Activated T-cell treated with anti-CD3 and anti-CD28 coated beads, Interleukin-2, amount 50 U/mL, for 72 hours (primary cell): ENCODE data around the gene TMEM158. TPM values are rescaled to one million over a fixed set of nuclear protein-coding genes. Genes with fewer than 3 reads are reported as not detected.

ENCODE experiments used
- ATAC-seq, 2 donors: fragments of 150-1000 bp; cut with Tn5 transposase; replicated peaks in 1 of 2; 2 replicates each; pipeline ENCODE4 v1.10.0; 2021; ENCODE audit warnings: moderate library complexity in 2 of 2, mild to moderate bottlenecking in 1 of 2
- DNase-seq, 2 donors: peaks; one replicate each; pipeline ENCODE4 v3.0.0; 2021 to 2022; ENCODE audit warnings: mixed read lengths in 1 of 2
- H3K27ac Mint-ChIP-seq: one replicate; pipeline ENCODE4 v1.8.0; 2022; ENCODE audit warnings: mild to moderate bottlenecking, moderate library complexity, mixed read lengths
- H3K27me3 Mint-ChIP-seq: one replicate; pipeline ENCODE4 v1.8.0; 2022; ENCODE audit warnings: low read depth, mixed read lengths
- H3K36me3 Mint-ChIP-seq, 2 donors: one replicate each; pipeline ENCODE4 v1.8.0; 2022; ENCODE audit warnings: mixed read lengths in 2 of 2, mild to moderate bottlenecking in 1 of 2; ENCODE audit not compliant: insufficient read depth in 2 of 2
- H3K4me1 Mint-ChIP-seq: one replicate; pipeline ENCODE4 v1.8.0; 2022; ENCODE audit warnings: low read depth, mixed read lengths
- H3K4me3 Mint-ChIP-seq, 2 donors: one replicate each; pipeline ENCODE4 v1.8.0; 2022; ENCODE audit warnings: mild to moderate bottlenecking in 2 of 2, mixed read lengths in 2 of 2, moderate library complexity in 2 of 2
- H3K9me3 Mint-ChIP-seq, 2 donors: one replicate each; pipeline ENCODE4 v1.8.0; 2022; ENCODE audit warnings: mixed read lengths in 2 of 2
- total RNA-seq, 2 donors: library from RNA; stranded (reverse); gene quantifications; one replicate each; pipeline ENCODE4 v1.2.3, GENCODE V29; 2022

TMEM158 gene
- total RNA-seq, 2 donors from 2014 or later = not detected

DNA sequence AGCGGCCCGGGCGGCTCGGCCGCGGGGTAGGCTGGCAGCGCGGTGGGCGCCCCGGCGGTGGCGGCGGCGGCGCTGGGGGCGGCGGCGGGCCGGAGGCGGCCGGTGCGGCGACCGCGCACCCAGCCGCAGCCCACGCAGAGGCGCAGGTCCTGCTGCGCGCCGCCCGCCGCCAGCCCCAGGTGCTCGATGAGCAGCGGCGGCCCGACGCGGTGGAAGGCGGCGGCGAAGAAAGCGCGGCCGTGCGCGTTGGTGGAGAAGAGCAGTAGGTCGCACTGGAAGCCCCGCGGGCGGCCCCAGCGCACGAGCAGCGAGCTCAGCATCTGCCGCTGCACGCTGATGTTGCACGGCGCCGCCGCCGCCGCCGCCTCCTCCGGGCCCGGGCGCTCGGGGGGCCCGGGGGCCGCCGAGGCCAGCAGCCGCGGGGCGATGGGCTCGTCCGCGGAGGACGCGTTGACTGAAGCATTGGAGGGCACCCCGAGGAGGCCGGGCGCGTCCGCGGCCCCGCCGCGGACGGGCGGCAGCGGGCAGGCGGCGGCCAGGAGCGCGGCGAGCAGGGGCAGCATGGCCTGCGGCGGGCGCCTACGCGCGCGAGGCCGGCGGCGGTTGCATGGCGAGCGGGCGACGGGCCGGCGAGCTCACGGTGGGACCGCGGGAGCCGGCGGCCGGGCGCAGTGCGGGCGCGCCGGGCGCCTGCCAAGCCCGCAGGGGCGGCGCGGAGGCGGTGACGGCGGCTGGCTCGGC, 452 bp downstream of the TMEM158 start:
- Mint-ChIP-seq H3K9me3 (no peaks in the 10 kb centered on the region), H3K4me3 (peak overlapping the region; percentile 56 to 72), H3K27ac (no peak overlapping the region), H3K36me3 (peaks cover 0 to 2% of the 10 kb centered on the region in 2 donors), H3K27me3 (peaks cover 88% of the 10 kb centered on the region), H3K4me1 (peaks cover 15% of the 10 kb centered on the region)
- DNase-seq (peak; percentile 50 to 55), ATAC-seq (peak; percentile 46 to 54)

DNA sequence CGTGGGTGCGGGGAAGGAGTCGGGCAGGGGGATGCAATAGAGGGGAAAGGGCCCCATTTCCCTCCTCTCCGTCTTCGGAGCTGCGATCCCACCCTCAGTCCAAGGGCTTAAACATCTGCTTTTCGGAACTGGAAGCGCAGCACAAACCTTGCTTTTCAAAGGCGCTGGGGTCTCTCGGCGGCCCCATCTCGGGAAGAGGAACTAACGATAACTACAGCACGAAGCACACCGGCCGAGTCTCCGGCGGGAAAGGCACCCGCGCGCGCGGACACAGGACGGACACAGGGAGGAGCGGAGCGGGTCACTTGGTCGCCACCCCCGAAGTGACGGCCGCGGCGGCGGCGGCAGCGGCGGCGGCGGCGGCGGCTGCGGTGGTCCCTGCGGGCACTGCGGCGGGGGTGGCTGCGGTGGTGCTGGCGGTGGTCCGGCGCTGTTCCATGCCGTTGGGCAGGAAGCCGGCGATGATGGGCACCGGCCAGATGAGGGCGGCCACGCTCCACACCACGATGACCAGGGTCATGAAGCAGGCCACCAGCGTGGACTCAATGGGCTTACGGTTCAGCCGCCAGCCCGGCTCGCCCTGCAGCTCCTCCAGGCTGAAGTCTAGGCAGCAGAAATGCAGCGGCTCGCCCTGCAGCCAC, 1.1 kb downstream of the TMEM158 start:
- DNase-seq (peak; percentile 54 to 58), ATAC-seq (peak; percentile 43 to 59)
- peaks cover 87% of the 10 kb centered on the region for H3K27me3 Mint-ChIP-seq
- H3K36me3 Mint-ChIP-seq = peaks cover 0 to 2% of the 10 kb centered on the region in 2 donors
- H3K4me1 Mint-ChIP-seq = peaks cover 15% of the 10 kb centered on the region
- no peaks in the 10 kb centered on the region for H3K9me3 Mint-ChIP-seq
- peak overlapping the region; percentile 88 to 89 for H3K4me3 Mint-ChIP-seq
- H3K27ac Mint-ChIP-seq = no peak overlapping the region

GRCh38 chr3:45223889-45224727, 2.0 kb downstream of the TMEM158 start:
- no peaks in the 10 kb centered on the region for H3K9me3 Mint-ChIP-seq
- H3K36me3 Mint-ChIP-seq = peaks cover 0 to 2% of the 10 kb centered on the region in 2 donors
- peaks cover 15% of the 10 kb centered on the region for H3K4me1 Mint-ChIP-seq
- H3K27me3 Mint-ChIP-seq = peaks cover 79% of the 10 kb centered on the region
- DNase-seq (no peak), ATAC-seq (no peak)
- peak overlapping the region; percentile 76 to 89 for H3K4me3 Mint-ChIP-seq
- H3K27ac Mint-ChIP-seq = peak overlapping the region; percentile 47

DNA sequence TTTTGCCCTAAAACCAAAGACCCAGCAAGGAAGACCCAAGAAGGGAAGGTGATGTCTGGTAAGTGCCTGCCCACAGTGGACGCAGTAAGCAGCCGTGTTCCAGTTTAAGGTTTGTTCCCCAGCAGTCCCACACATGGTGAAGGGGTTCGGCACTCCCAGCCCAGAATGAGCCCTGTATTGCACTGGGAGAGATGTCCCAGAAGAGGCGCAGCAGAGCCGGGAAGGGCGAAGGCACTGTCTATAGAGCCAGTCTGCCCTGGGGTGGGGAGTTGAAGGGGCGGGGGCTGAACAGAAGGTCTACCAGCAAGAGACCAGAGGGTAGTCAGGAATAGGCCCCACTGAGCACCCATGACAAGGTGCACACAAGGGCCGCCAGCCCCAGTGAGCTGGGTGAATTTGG, 6.4 kb downstream of the TMEM158 start:
- Mint-ChIP-seq H3K27ac (no peak overlapping the region), H3K9me3 (no peaks in the 10 kb centered on the region), H3K4me3 (no peak overlapping the region), H3K36me3 (no peaks in the 10 kb centered on the region), H3K27me3 (peaks cover 72% of the 10 kb centered on the region), H3K4me1 (peaks cover 7% of the 10 kb centered on the region)
- ATAC-seq = no peak
- no peak for DNase-seq

- no peaks in the 10 kb centered on the region for H3K36me3 Mint-ChIP-seq
- no peaks in the 10 kb centered on the region for H3K9me3 Mint-ChIP-seq
- no peak for DNase-seq
- no peak overlapping the region for H3K4me3 Mint-ChIP-seq
- peaks cover 63% of the 10 kb centered on the region for H3K27me3 Mint-ChIP-seq
- ATAC-seq = no peak
- no peak overlapping the region for H3K27ac Mint-ChIP-seq
- no peaks in the 10 kb centered on the region for H3K4me1 Mint-ChIP-seq
Measured at GRCh38 chr3:45218578-45219390, 7.3 kb downstream of the TMEM158 start.

DNA sequence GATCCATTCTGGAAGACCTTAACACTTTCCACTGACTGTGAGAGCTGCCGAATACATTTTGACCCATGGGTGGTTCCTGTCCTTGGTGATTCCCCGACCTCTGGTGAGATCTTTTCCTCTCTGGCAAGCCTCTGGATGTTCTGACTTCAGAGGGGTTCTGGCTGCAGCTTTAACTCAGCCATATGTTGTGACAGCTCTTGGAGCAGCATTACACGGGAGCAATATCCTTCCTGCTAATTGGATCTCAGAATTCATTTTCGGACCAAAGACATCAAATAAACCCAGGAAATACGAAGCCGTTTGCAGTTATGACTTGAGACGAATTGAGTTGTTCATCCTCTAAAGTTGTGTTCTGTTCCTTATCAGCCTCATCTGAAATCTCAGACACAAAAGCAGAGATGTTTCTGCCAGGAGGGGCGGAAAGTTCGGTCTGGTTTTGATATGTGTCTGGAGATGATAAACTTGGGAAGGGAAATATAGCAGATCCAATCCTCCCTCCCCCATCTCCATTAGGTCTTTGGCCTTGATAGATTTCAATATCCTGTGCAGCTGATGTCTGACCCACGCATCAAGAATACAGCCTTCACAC, 10.0 kb downstream of the TMEM158 start:
- DNase-seq (no peak), ATAC-seq (no peak)
- Mint-ChIP-seq H3K36me3 (no peaks in the 10 kb centered on the region), H3K9me3 (no peaks in the 10 kb centered on the region), H3K4me3 (no peak overlapping the region), H3K4me1 (no peaks in the 10 kb centered on the region), H3K27me3 (peaks cover 48% of the 10 kb centered on the region), H3K27ac (no peak overlapping the region)

GRCh38 chr3:45215466-45215865, 10.6 kb downstream of the TMEM158 start:
- no peak for ATAC-seq
- Mint-ChIP-seq H3K36me3 (no peaks in the 10 kb centered on the region), H3K27ac (no peak overlapping the region), H3K27me3 (peaks cover 48% of the 10 kb centered on the region), H3K9me3 (no peaks in the 10 kb centered on the region), H3K4me1 (peaks cover 6% of the 10 kb centered on the region), H3K4me3 (no peak overlapping the region)
- no peak for DNase-seq

DNA sequence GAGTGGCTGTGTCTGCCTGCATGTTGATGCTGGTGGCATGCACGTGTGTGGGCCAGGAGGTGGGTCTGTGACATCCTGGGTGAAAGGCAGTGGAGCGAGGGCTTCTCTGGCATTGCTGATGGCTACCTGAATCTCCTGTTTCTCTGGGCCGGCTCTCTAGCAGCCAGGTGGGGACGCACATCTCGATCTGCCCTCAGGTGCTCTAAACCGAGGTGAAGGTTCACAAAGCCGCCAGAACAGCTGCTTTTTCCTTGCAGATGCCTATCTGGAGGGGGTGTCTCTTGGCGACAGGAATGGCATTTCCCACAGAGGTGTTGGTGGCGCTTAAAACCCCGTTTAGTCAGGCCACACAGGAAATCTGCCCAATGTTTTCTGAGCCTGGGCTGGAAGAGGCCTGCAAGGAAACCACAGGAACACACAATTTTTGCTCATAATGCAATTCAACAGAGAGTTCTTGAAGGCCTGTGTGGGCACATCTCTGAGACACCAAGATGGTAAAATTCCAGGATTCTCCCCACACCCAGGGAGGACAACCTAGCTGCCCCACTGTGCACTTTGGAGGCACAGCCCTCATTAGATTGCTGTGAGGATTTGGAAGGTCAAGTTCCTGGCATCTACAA, 11.9 kb downstream of the TMEM158 start:
- Mint-ChIP-seq H3K4me1 (peaks cover 10% of the 10 kb centered on the region), H3K36me3 (no peaks in the 10 kb centered on the region), H3K4me3 (no peak overlapping the region), H3K9me3 (no peaks in the 10 kb centered on the region), H3K27ac (no peak overlapping the region), H3K27me3 (peaks cover 43% of the 10 kb centered on the region)
- ATAC-seq (no peak), DNase-seq (no peak)

GRCh38 chr3:45212095-45212468, 14.0 kb downstream of the TMEM158 start:
- no peaks in the 10 kb centered on the region for H3K9me3 Mint-ChIP-seq
- H3K27ac Mint-ChIP-seq = no peak overlapping the region
- H3K27me3 Mint-ChIP-seq = peaks cover 34% of the 10 kb centered on the region
- H3K36me3 Mint-ChIP-seq = no peaks in the 10 kb centered on the region
- no peak overlapping the region for H3K4me3 Mint-ChIP-seq
- no peak for DNase-seq
- H3K4me1 Mint-ChIP-seq = peaks cover 30% of the 10 kb centered on the region
- ATAC-seq = no peak

GRCh38 chr3:45211466-45212094, 14.5 kb downstream of the TMEM158 start:
- Mint-ChIP-seq H3K4me3 (no peak overlapping the region), H3K9me3 (no peaks in the 10 kb centered on the region), H3K4me1 (peaks cover 31% of the 10 kb centered on the region), H3K27ac (no peak overlapping the region), H3K36me3 (no peaks in the 10 kb centered on the region), H3K27me3 (peaks cover 28% of the 10 kb centered on the region)
- ATAC-seq (no peak), DNase-seq (no peak)

- DNase-seq = peak; percentile 82 to 85
- H3K4me3 Mint-ChIP-seq = no peak overlapping the region
- peaks cover 31% of the 10 kb centered on the region for H3K4me1 Mint-ChIP-seq
- no peaks in the 10 kb centered on the region for H3K9me3 Mint-ChIP-seq
- no peak overlapping the region for H3K27ac Mint-ChIP-seq
- ATAC-seq = peak; percentile 82 to 90
- no peaks in the 10 kb centered on the region for H3K36me3 Mint-ChIP-seq
- peaks cover 18% of the 10 kb centered on the region for H3K27me3 Mint-ChIP-seq
Measured at GRCh38 chr3:45210308-45211041, 15.6 kb downstream of the TMEM158 start.
